ENCODE data around the gene CEP250. TPM values are rescaled to one million over a fixed set of nuclear protein-coding genes. Genes with fewer than 3 reads are reported as not detected.
"Not testable (repeated sequence)": the region's sequence is repeated elsewhere in the genome, so short reads cannot be mapped to it uniquely, and the experiment has no call there.

CEP250 gene
- polyA plus RNA-seq, 1 donor (not counting 4 experiments of a cell fraction or from before 2014, with no cell fraction given), result 8.1 TPM

- H3K4me1 ChIP-seq (ENCODE audit: control insufficient read depth, extremely low read depth, insufficient read depth, low read length), result peaks cover 13% of the 10 kb centered on the region
- H3K27me3 ChIP-seq (ENCODE audit: control insufficient read depth, extremely low read depth, insufficient read depth, low read length), result no peaks in the 10 kb centered on the region
- H2AFZ ChIP-seq (ENCODE audit: control insufficient read depth, low read length), result no peak overlapping the region
- no peak for TF ChIP-seq EZH2 (IDR thresholded peaks at IDR 0.05; ENCODE audit: low read length)
- TF ChIP-seq CTCF (optimal IDR thresholded peaks at IDR 0.05 in 1 of 3, IDR thresholded peaks at IDR 0.05 in 1 of 3, conservative IDR thresholded peaks at IDR 0.05 in 1 of 3; ENCODE audit: extremely low read depth in 1 of 3, insufficient read depth in 2 of 3, low read length in 3 of 3), result no peak
- peak; percentile 26 for DNase-seq (ENCODE audit: low read depth, low spot score)
- no peaks in the 10 kb centered on the region for H3K9me1 ChIP-seq (ENCODE audit: control insufficient read depth, extremely low read depth, insufficient read depth, low read length)
- no peaks in the 10 kb centered on the region for H3K79me2 ChIP-seq (ENCODE audit: control insufficient read depth, insufficient read depth, low read length)
- no peak overlapping the region for H3K9ac ChIP-seq (ENCODE audit: control insufficient read depth, extremely low read depth, insufficient read depth, low read length)
- H3K27ac ChIP-seq (ENCODE audit: control insufficient read depth, insufficient read depth, low read length), result no peak overlapping the region
- dilution Hi-C loops (cut with MboI; ENCODE audit: extremely low pct_ligation_motif_present, low sequenced_read_pairs), result no loop called here
- H4K20me1 ChIP-seq (ENCODE audit: control insufficient read depth, extremely low read depth, insufficient read depth, low read length), result peaks cover 3% of the 10 kb centered on the region
- peak overlapping the region; percentile 38 for H3K4me2 ChIP-seq (ENCODE audit: control insufficient read depth, extremely low read depth, insufficient read depth, low read depth, low read length)
- no peak overlapping the region for H3K4me3 ChIP-seq (ENCODE audit: control insufficient read depth in 2 of 3, extremely low read depth in 1 of 3, insufficient read depth in 2 of 3, low read depth in 1 of 3, low read length in 3 of 3)
- H3K36me3 ChIP-seq (ENCODE audit: control insufficient read depth in 2 of 2, extremely low read depth in 1 of 2, insufficient read depth in 2 of 2, low read length in 2 of 2), result peaks cover 6 to 11% of the 10 kb centered on the region in 2 experiments
- no peaks in the 10 kb centered on the region for H3K9me3 ChIP-seq (ENCODE audit: control insufficient read depth, low read depth, low read length)
- FAIRE-seq, result peak; percentile 96
Measured at GRCh38 chr20:35515949-35516645, 60.7 kb downstream of the CEP250 start.

DNA sequence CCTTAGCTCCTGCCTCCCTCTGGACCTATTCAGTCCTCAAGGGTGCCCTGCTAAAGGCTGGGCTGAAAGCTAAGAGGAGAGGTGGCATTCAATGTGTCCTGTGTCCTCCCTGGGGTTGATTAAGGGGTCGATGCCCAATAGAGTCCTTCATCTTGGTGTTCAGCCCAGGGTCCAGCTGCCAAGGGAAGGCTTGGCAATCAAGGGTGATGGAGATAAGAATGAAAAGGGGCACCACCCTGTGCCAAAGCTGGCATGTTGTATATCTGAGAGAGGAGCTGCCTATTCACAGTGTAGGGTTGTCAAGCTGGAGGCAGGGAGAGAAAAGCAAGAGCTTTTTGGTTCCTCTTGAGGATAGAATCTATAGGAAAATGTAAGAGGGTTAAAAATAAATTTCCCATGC is 61.7 kb downstream of the CEP250 start:
- TF ChIP-seq EZH2 (IDR thresholded peaks at IDR 0.05; ENCODE audit: low read length) (no peak), CTCF (optimal IDR thresholded peaks at IDR 0.05 in 1 of 3, IDR thresholded peaks at IDR 0.05 in 1 of 3, conservative IDR thresholded peaks at IDR 0.05 in 1 of 3; ENCODE audit: extremely low read depth in 1 of 3, insufficient read depth in 2 of 3, low read length in 3 of 3) (no peak)
- Histone ChIP-seq H4K20me1 (ENCODE audit: control insufficient read depth, extremely low read depth, insufficient read depth, low read length) (peaks cover 3% of the 10 kb centered on the region), H3K27ac (ENCODE audit: control insufficient read depth, insufficient read depth, low read length) (no peak overlapping the region), H3K4me2 (ENCODE audit: control insufficient read depth, extremely low read depth, insufficient read depth, low read depth, low read length) (no peak overlapping the region), H3K36me3 (ENCODE audit: control insufficient read depth in 2 of 2, extremely low read depth in 1 of 2, insufficient read depth in 2 of 2, low read length in 2 of 2) (peaks cover 0 to 6% of the 10 kb centered on the region in 2 experiments), H3K79me2 (ENCODE audit: control insufficient read depth, insufficient read depth, low read length) (no peaks in the 10 kb centered on the region), H3K9me1 (ENCODE audit: control insufficient read depth, extremely low read depth, insufficient read depth, low read length) (no peaks in the 10 kb centered on the region), H3K9me3 (ENCODE audit: control insufficient read depth, low read depth, low read length) (no peaks in the 10 kb centered on the region), H2AFZ (ENCODE audit: control insufficient read depth, low read length) (no peak overlapping the region), H3K4me1 (ENCODE audit: control insufficient read depth, extremely low read depth, insufficient read depth, low read length) (peaks cover 13% of the 10 kb centered on the region), H3K27me3 (ENCODE audit: control insufficient read depth, extremely low read depth, insufficient read depth, low read length) (no peaks in the 10 kb centered on the region), H3K9ac (ENCODE audit: control insufficient read depth, extremely low read depth, insufficient read depth, low read length) (no peak overlapping the region), H3K4me3 (ENCODE audit: control insufficient read depth in 2 of 3, extremely low read depth in 1 of 3, insufficient read depth in 2 of 3, low read depth in 1 of 3, low read length in 3 of 3) (no peak overlapping the region)
- FAIRE-seq, result no peak
- dilution Hi-C loops (cut with MboI; ENCODE audit: extremely low pct_ligation_motif_present, low sequenced_read_pairs), result no loop called here
- no peak for DNase-seq (ENCODE audit: low read depth, low spot score)

GRCh38 chr20:35517767-35518166 is 62.4 kb downstream of the CEP250 start:
- H3K4me2 ChIP-seq (ENCODE audit: control insufficient read depth, extremely low read depth, insufficient read depth, low read depth, low read length); DNase-seq (ENCODE audit: low read depth, low spot score); H3K9me1 ChIP-seq (ENCODE audit: control insufficient read depth, extremely low read depth, insufficient read depth, low read length); dilution Hi-C loops (cut with MboI; ENCODE audit: extremely low pct_ligation_motif_present, low sequenced_read_pairs); H4K20me1 ChIP-seq (ENCODE audit: control insufficient read depth, extremely low read depth, insufficient read depth, low read length); H3K27ac ChIP-seq (ENCODE audit: control insufficient read depth, insufficient read depth, low read length); FAIRE-seq; H3K9me3 ChIP-seq (ENCODE audit: control insufficient read depth, low read depth, low read length); H3K27me3 ChIP-seq (ENCODE audit: control insufficient read depth, extremely low read depth, insufficient read depth, low read length); H3K9ac ChIP-seq (ENCODE audit: control insufficient read depth, extremely low read depth, insufficient read depth, low read length); H3K36me3 ChIP-seq (ENCODE audit: control insufficient read depth in 2 of 2, extremely low read depth in 1 of 2, insufficient read depth in 2 of 2, low read length in 2 of 2); H2AFZ ChIP-seq (ENCODE audit: control insufficient read depth, low read length); H3K4me3 ChIP-seq (ENCODE audit: control insufficient read depth in 2 of 3, extremely low read depth in 1 of 3, insufficient read depth in 2 of 3, low read depth in 1 of 3, low read length in 3 of 3); H3K79me2 ChIP-seq (ENCODE audit: control insufficient read depth, insufficient read depth, low read length): not testable (repeated sequence)
- peaks cover 13% of the 10 kb centered on the region for H3K4me1 ChIP-seq (ENCODE audit: control insufficient read depth, extremely low read depth, insufficient read depth, low read length)
